GM04504 (cell line): ENCODE data around the gene DAAM2.

Experiments
- DNase-seq: peaks from one replicate; pipeline ENCODE4 v3.0.0-alpha.2; 2012; ENCODE audit warnings: low read depth

DAAM2 gene

DNA sequence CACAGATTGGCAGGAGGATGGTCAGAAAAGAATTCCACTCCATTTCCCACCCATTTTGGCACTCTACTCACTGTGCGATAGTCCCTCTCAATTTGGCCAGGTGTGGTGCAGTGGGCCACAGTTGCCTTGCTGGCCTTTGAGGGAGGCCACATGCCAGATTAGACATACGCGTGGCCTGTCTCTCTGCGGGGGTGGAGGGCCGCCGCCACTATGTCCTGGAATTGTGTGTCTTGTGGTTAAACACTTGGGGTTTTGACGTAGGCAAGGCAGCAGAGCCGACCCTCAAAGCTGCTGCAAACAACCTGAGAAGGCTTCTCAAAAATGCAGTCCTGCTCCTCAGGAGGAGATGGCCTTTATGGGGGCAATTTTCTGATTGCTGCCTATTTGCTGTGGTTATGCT, 4.9 kb upstream of the DAAM2 start:
- DNase-seq: no peak

- no peak for DNase-seq
Measured at GRCh38 chr6:39790772-39791171, 1.4 kb upstream of the DAAM2 start.

DNA sequence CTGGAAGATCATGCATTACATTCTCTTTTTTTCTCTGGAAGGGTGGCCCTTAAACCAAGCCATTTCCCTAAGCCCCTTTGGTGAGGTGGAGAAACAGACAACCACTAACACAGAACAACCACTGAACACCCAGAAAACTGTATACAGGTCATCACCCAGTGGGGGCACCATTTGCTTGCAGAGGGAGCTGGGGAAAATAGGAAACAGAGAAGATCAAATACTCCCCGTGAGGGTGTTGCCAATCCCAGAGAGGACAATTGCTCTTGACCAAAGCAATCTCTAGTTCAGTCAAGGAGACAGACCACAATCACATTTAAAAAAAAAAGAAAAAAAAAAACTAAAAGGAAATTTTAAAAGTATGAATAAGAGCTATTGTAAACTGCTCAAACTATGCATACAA, 865 bp upstream of the DAAM2 start:
- no peak for DNase-seq

DNA sequence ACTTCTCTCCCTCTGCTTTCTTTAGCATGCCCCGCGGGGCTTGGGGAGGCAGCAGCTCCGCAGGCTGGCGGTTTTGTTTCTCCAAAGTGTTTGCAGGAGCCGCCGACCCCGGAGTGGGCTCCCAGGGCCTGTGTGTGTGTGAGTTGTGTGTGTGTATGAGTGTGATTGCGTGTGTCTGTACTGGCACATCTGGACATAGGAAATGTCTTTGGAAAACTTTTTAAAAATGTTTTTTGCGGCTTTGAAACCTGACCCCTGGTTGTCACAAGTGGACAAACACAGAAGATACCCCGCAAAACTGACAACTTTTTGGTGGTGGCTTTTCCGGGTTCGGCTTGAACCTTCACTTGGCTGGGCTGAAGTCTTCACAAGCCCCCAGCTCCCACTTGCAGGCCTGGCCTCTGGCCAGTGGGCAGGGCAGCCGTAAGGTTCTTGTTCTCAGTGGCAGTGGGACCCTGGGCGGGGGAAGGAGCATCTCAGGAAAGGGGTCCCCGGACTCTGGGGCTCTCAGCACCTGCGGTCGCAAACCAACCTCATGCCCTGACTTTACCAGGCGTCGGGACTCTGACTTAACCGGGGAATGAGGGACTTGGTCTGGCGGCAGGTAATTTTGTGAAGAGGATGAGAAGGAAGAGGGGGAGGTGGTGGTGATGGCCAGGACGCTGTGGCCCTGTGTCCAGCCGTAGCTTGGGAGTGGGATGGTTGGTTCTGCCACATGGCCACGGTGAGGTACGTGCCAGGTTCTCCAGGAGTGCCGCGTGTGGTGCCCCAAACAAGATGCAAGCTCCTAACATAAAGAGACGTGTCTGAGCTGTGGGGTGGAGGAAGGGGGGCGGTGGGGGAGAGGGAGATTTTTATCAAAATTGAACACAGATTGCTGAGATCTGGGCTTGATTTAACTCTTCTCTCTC, 619 bp downstream of the DAAM2 start:
- DNase-seq: no peak

DNA sequence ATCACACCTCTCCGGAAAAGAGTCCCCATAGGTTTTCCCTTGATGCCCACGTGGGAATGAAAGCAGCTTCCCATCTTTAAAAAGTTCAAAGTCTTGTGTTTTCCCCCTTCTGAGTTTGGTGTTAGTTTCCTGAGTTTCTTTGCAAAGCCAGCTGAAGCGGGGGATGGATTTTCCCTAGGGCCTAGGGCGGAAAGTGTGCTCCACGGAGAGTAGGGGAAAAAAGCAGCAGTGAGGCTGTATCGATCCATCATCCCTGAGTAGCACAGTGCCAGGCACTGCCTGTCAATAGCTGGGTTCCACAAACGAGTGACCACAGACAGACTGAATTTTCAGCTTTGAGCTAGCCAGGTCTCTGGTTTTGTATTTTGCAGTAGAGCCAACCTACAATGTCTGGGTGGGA, 1.3 kb downstream of the DAAM2 start:
- DNase-seq: no peak

GRCh38 chr6:39794231-39794630, 2.1 kb downstream of the DAAM2 start:
- no peak for DNase-seq

- no peak for DNase-seq
Measured at GRCh38 chr6:39797751-39798150, 5.6 kb downstream of the DAAM2 start.

- no peak for DNase-seq
Measured at GRCh38 chr6:39800034-39801032, 8.2 kb downstream of the DAAM2 start.

- DNase-seq: no peak
Measured at GRCh38 chr6:39801456-39802251, 9.5 kb downstream of the DAAM2 start.

- DNase-seq: no peak
Measured at GRCh38 chr6:39803872-39804271, 11.7 kb downstream of the DAAM2 start.

GRCh38 chr6:39804466-39805065, 12.4 kb downstream of the DAAM2 start:
- DNase-seq: no peak

GRCh38 chr6:39806278-39806677, 14.1 kb downstream of the DAAM2 start:
- DNase-seq: no peak

DNA sequence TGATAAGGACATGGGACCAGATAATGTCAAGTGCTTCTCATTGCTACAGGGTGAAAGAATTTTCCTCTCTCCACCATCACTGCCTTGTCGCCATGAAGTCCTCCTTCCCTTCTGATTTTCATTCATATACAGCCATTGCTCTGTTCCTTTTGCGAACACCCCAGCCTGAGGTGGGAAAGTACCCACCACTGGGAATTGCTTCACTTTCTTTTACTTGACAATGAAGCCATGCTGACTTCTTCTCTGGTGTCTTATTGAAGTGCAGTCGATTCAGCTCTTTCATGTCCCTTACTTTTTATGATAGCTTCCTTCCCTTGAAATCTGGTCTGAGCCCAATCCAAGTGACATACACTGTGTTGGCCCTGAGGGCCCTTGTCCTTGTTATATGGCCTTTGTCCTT, 16.2 kb downstream of the DAAM2 start:
- no peak for DNase-seq

GRCh38 chr6:39808964-39809363, 16.8 kb downstream of the DAAM2 start:
- DNase-seq: no peak

DNA sequence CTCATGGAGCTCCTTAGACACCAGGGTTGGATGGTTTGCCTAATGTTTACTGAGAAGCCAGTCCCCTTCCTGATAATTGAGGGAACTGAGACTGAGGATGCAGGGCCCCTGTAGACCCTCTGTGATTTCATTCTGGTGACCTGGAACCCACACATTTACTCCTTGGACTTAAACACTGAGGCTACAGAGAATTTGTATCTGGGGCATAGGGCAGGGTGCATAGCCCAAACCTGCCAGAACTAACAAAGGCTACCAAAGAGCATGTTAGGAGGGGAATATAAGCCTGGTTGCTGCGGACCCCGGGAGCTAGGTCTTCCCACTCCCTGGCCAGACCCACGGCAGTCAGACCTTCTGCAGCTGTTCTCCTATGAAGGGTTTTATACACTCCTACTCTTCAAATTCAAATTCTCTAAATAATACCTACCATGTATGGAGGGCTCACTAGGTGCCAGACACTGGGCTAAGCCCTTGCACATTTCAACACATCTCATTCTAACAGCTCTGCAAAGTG, 19.7 kb downstream of the DAAM2 start:
- no peak for DNase-seq

- DNase-seq: no peak
Measured at GRCh38 chr6:39812496-39812852, 20.3 kb downstream of the DAAM2 start.

- DNase-seq: peak; percentile 78
Measured at GRCh38 chr6:39812853-39813533, 20.8 kb downstream of the DAAM2 start.

DNA sequence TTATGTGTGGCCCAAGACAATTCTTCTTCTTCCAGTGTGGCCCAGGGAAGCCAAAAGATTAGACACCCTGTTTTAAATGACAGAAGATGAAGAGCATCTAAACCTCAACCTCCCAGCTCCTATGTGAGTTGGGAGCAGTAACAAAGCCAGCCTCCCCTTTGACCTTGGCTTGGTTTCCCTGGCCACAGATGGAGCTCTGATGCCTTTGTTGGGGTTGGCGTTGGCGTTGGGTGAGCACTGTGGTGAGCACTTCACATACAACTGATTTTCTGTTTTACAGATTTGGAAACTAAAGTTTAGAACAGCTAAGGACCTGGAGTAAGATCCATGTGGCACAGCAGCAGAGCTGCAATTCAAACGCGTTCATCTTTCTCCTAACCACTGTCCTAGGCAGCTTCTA, 22.1 kb downstream of the DAAM2 start:
- DNase-seq: no peak

- DNase-seq: no peak
Measured at GRCh38 chr6:39815356-39815755, 23.2 kb downstream of the DAAM2 start.

DNA sequence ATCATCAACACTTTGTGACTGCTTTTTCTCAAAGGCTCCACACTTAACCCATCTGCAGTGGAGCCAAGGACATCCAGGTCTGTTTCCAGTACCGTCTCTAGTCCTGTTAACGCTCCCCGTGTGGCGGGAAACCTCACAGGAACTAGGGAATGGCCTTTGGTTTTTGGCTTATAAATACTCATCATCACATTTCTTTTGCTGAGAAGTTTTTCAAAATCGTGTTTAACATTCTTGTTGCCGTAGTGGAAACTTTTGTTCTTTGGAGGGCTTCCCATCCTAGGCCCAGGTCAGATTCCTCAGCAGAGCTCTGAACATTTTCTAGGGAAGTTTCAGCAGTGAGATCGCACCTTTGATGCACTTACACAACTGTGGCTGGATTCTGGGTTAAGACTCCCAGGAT, 24.6 kb downstream of the DAAM2 start:
- no peak for DNase-seq

- no peak for DNase-seq
Measured at GRCh38 chr6:39818695-39819094, 26.5 kb downstream of the DAAM2 start.
